ENCODE measurements around the gene CSMD2. TPM values are rescaled to one million over a fixed set of nuclear protein-coding genes. Genes with fewer than 3 reads are reported as not detected.

CSMD2 gene
- total RNA-seq, 1 donor from 2014 or later, result 2.6 TPM

GRCh38 chr1:34007760-34008159 lies 157.3 kb downstream of the CSMD2 start:
- H3K27me3 ChIP-seq, result no peaks in the 10 kb centered on the region
- peaks cover 11% of the 10 kb centered on the region for H3F3A ChIP-seq (ENCODE audit: low read depth)
- TF ChIP-seq EZH2phosphoT487 (IDR thresholded peaks at IDR 0.05) (no peak), CTCF (IDR thresholded peaks at IDR 0.05) (no peak), EZH2 (IDR thresholded peaks at IDR 0.05) (no peak)
- H3K9ac ChIP-seq, result no peak overlapping the region
- no peaks in the 10 kb centered on the region for H4K20me1 ChIP-seq (ENCODE audit: low read depth)
- H3K27ac Mint-ChIP-seq, result no peak overlapping the region
- H2AFZ ChIP-seq (replicated peaks), result no peak overlapping the region
- H3K9me3 ChIP-seq (ENCODE audit: low read depth), result no peaks in the 10 kb centered on the region
- H3K4me3 ChIP-seq, result no peak overlapping the region
- no peaks in the 10 kb centered on the region for H3K36me3 ChIP-seq
- peaks cover 28% of the 10 kb centered on the region for H3K4me1 ChIP-seq
- no peaks in the 10 kb centered on the region for H3K4me1 Mint-ChIP-seq
- H3K4me3 Mint-ChIP-seq, result no peak overlapping the region
- H3K27ac ChIP-seq, result no peak overlapping the region
- no peak for DNase-seq (ENCODE audit: low spot score)
- H3K79me2 ChIP-seq (ENCODE audit: low read depth), result no peaks in the 10 kb centered on the region
- H3K4me2 ChIP-seq, result no peak overlapping the region
- H3K27me3 Mint-ChIP-seq (ENCODE audit: insufficient read depth, low read depth), result peaks cover 4% of the 10 kb centered on the region
- no peaks in the 10 kb centered on the region for H3K36me3 Mint-ChIP-seq
- H3K9me3 Mint-ChIP-seq, result no peaks in the 10 kb centered on the region

DNA sequence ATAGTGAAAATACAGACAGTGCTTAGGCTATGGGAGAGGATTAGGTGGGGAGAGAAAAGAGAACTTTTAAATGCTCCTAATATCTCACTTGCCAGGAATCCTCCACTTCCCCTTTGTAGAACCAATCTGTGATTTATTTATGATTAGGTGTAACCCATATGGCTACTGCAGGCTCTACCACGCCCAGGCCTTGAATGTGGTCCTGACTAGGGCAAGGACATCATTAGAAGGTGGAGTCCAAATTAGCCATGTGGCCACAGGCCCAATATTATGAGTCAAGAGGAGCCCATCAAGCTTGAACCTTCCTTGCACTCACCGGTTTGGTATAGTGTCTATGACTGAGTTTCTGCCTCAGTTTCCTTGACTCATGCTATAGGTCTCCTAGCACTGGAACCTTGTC lies 159.7 kb downstream of the CSMD2 start:
- peaks cover 32% of the 10 kb centered on the region for H3K4me1 ChIP-seq
- H3K36me3 ChIP-seq, result no peaks in the 10 kb centered on the region
- no peak overlapping the region for H3K4me3 Mint-ChIP-seq
- H3K4me1 Mint-ChIP-seq, result no peaks in the 10 kb centered on the region
- H4K20me1 ChIP-seq (ENCODE audit: low read depth), result no peaks in the 10 kb centered on the region
- no peak overlapping the region for H2AFZ ChIP-seq (replicated peaks)
- H3K79me2 ChIP-seq (ENCODE audit: low read depth), result no peaks in the 10 kb centered on the region
- H3K4me2 ChIP-seq, result peak overlapping the region; percentile 16
- no peaks in the 10 kb centered on the region for H3K9me3 Mint-ChIP-seq
- peaks cover 11% of the 10 kb centered on the region for H3F3A ChIP-seq (ENCODE audit: low read depth)
- peaks cover 2% of the 10 kb centered on the region for H3K27me3 Mint-ChIP-seq (ENCODE audit: insufficient read depth, low read depth)
- DNase-seq (ENCODE audit: low spot score), result no peak
- TF ChIP-seq CTCF (IDR thresholded peaks at IDR 0.05) (no peak), EZH2phosphoT487 (IDR thresholded peaks at IDR 0.05) (no peak), EZH2 (IDR thresholded peaks at IDR 0.05) (no peak)
- no peaks in the 10 kb centered on the region for H3K9me3 ChIP-seq (ENCODE audit: low read depth)
- no peak overlapping the region for H3K4me3 ChIP-seq
- H3K27ac Mint-ChIP-seq, result no peak overlapping the region
- no peak overlapping the region for H3K9ac ChIP-seq
- H3K27ac ChIP-seq, result peak overlapping the region; percentile 64
- no peaks in the 10 kb centered on the region for H3K36me3 Mint-ChIP-seq
- no peaks in the 10 kb centered on the region for H3K27me3 ChIP-seq

DNA sequence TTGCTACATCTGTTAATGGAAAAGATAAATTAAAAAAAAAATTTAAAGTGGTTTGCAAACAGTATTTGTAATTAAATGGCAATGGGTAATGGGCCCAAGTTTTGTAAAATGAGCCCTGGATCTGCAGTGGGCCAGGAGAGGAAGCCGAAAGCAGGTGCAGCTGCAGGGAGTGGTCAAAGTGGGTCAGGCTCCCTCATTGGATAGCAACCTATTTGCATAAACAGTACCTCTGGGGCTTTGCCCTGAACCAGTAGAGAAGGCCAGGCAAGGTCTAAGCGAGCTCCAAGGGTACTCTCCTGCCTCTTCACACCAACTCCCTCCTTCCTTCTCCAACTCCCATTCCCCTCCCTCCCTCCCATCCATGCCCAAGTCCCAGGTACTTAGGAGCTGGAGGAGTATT lies 162.2 kb downstream of the CSMD2 start:
- no peak overlapping the region for H3K4me3 Mint-ChIP-seq
- Histone ChIP-seq H3K4me3 (no peak overlapping the region), H2AFZ (replicated peaks) (no peak overlapping the region), H3K9me3 (ENCODE audit: low read depth) (no peaks in the 10 kb centered on the region), H3K4me2 (no peak overlapping the region), H3K27me3 (no peaks in the 10 kb centered on the region), H3K4me1 (peaks cover 57% of the 10 kb centered on the region), H3K9ac (no peak overlapping the region), H4K20me1 (ENCODE audit: low read depth) (no peaks in the 10 kb centered on the region), H3K36me3 (no peaks in the 10 kb centered on the region), H3K79me2 (ENCODE audit: low read depth) (no peaks in the 10 kb centered on the region), H3F3A (ENCODE audit: low read depth) (peaks cover 24% of the 10 kb centered on the region), H3K27ac (no peak overlapping the region)
- no peak for DNase-seq (ENCODE audit: low spot score)
- no peak overlapping the region for H3K27ac Mint-ChIP-seq
- H3K9me3 Mint-ChIP-seq, result no peaks in the 10 kb centered on the region
- H3K36me3 Mint-ChIP-seq, result no peaks in the 10 kb centered on the region
- peaks cover 16% of the 10 kb centered on the region for H3K4me1 Mint-ChIP-seq
- H3K27me3 Mint-ChIP-seq (ENCODE audit: insufficient read depth, low read depth), result peaks cover 2% of the 10 kb centered on the region
- TF ChIP-seq CTCF (IDR thresholded peaks at IDR 0.05) (no peak), EZH2phosphoT487 (IDR thresholded peaks at IDR 0.05) (no peak), EZH2 (IDR thresholded peaks at IDR 0.05) (no peak)

Data from neural progenitor cell (in vitro differentiated cells).